Uterus (tissue), 4 donors: Measurements from ENCODE around the gene GPR158. TPM values are rescaled to one million over a fixed set of nuclear protein-coding genes. Genes with fewer than 3 reads are reported as not detected.

Experiments
- DNase-seq, 2 donors: peaks; one replicate each; pipeline ENCODE4 v3.0.0-alpha.2; 2019 to 2020
- H3K27ac ChIP-seq, 2 donors: fragments of 200-600 bp; sonication (generic); 1 replicate in 1 of 2; 2 replicates in 1 of 2; pipeline ENCODE4 v1.5.1; 2016 to 2018
- H3K27me3 ChIP-seq, 2 donors: fragments of 200-600 bp; sonication (generic); one replicate each; pipeline ENCODE4 v1.5.1; 2018 to 2019; ENCODE audit warnings: control low read depth in 1 of 2
- H3K36me3 ChIP-seq, 2 donors: fragments of 200-600 bp; sonication (generic); one replicate each; pipeline ENCODE4 v1.5.1; 2019; ENCODE audit warnings: control low read depth in 1 of 2
- H3K4me1 ChIP-seq, 2 donors: fragments of 200-600 bp; sonication (generic); one replicate each; pipeline ENCODE4 v1.5.1; 2018 to 2019; ENCODE audit warnings: control low read depth in 1 of 2
- H3K4me3 ChIP-seq, 2 donors: fragments of 200-600 bp; sonication (generic); 1 replicate in 1 of 2; 2 replicates in 1 of 2; pipeline ENCODE4 v1.5.1; 2018 to 2019; ENCODE audit warnings: mild to moderate bottlenecking in 1 of 2
- H3K9me3 ChIP-seq, 2 donors: fragments of 200-600 bp; sonication (generic); one replicate each; pipeline ENCODE4 v1.5.1; 2019; ENCODE audit warnings: control low read depth in 1 of 2
- CTCF ChIP-seq, 4 experiments: fragments of 200-600 bp in 2 of 4; fragments of 450-650 bp in 2 of 4; sonication (generic) in 2 of 4; IDR thresholded peaks; one replicate each; pipeline ENCODE4 v1.5.1; 2016 to 2019; ENCODE audit warnings: antibody characterized with exemption in 4 of 4, mild to moderate bottlenecking in 2 of 4, moderate library complexity in 1 of 4
- POLR2A ChIP-seq, 2 donors: fragments of 450-650 bp; IDR thresholded peaks; one replicate each; pipeline ENCODE4 v1.6.1; 2016; ENCODE audit warnings: antibody characterized with exemption in 2 of 2, mild to moderate bottlenecking in 1 of 2, moderate library complexity in 1 of 2
- intact Hi-C: fragments of 100-400 bp; cut with DNase I; formaldehyde crosslinking; loops from one replicate; pipeline ENCODE4 v1.15.1; 2023; ENCODE audit warnings: low total_unique reads
- small RNA-seq: library from RNA; depleted of rRNA; stranded (forward); fragments of <200 nt; gene quantifications from one replicate; pipeline ENCODE3, GENCODE V24; 2016
- total RNA-seq, 4 donors: library from RNA; depleted of rRNA in 3 of 4; stranded (reverse); fragments of >200 nt in 3 of 4; gene quantifications; one replicate each; pipeline versions ENCODE4 v1.1.0 to v1.2.4, GENCODE V29; 2014 to 2023
- donor health status: DM: yes; HTN: yes; CAD: no.

Gene GPR158
- total RNA-seq, 4 donors from 2014 or later = 0.07 TPM; not detected in 3

- intact Hi-C loops = no loop called here
- Histone ChIP-seq H3K27me3 (no peaks in the 10 kb centered on the region), H3K36me3 (no peaks in the 10 kb centered on the region), H3K9me3 (no peaks in the 10 kb centered on the region), H3K4me3 (no peak overlapping the region), H3K27ac (no peak overlapping the region), H3K4me1 (no peaks in the 10 kb centered on the region)
- TF ChIP-seq CTCF (IDR thresholded peaks at IDR 0.05) (no peak), POLR2A (IDR thresholded peaks at IDR 0.05) (no peak)
- DNase-seq = no peak
These were observed 466.8 kb downstream of the GPR158 start for GRCh38 chr10:25641595-25641994.

DNA sequence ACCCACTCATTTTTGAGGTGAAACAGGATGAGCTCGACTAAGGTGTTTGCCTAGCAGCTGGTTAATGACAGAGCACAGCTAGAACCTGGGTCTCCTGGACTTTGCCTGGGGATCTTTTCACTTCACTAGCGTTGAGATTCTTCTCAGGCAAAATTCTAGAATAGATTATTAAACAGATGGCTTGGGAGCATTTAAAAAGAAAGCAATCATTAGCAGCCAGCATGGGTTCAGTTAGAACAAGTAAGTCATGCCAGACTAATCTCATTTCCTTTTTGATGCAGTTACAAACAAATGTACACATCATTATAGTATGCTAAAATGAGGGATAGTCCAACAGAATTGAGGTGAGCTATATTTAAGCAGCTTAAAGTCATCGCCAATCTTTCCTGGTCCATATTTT, 467.9 kb downstream of the GPR158 start:
- no peak for DNase-seq
- Histone ChIP-seq H3K36me3 (no peaks in the 10 kb centered on the region), H3K27me3 (no peaks in the 10 kb centered on the region), H3K4me3 (no peak overlapping the region), H3K9me3 (no peaks in the 10 kb centered on the region), H3K4me1 (no peaks in the 10 kb centered on the region), H3K27ac (no peak overlapping the region)
- no peak for TF ChIP-seq POLR2A (IDR thresholded peaks at IDR 0.05)
- no peak for TF ChIP-seq CTCF (IDR thresholded peaks at IDR 0.05)
- intact Hi-C loops = no loop called here

- intact Hi-C loops = no loop called here
- H3K4me1 ChIP-seq = no peaks in the 10 kb centered on the region
- DNase-seq = no peak
- TF ChIP-seq CTCF (IDR thresholded peaks at IDR 0.05) (no peak), POLR2A (IDR thresholded peaks at IDR 0.05) (no peak)
- no peaks in the 10 kb centered on the region for H3K9me3 ChIP-seq
- no peak overlapping the region for H3K4me3 ChIP-seq
- no peak overlapping the region for H3K27ac ChIP-seq
- no peaks in the 10 kb centered on the region for H3K27me3 ChIP-seq
- H3K36me3 ChIP-seq = no peaks in the 10 kb centered on the region
These were observed 471.6 kb downstream of the GPR158 start for GRCh38 chr10:25646371-25646770.

DNA sequence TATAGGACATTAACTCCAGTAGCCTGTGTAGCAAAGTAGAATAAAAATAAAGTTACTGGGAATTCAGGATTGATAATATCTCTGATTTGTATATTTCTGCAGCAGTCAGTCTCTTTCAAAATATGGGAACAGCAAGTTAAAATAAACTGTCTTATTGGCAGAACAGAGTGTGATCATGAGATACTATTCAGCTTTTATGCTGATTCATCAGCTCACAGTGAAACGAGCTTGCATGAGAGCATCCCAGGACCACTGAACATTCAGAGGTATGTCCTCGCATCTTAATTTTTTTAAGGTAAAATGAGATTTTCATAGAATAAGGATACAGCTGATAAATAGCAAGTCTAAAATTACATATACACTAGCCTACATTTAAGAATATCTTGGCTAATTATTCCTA, 476.7 kb downstream of the GPR158 start:
- no peaks in the 10 kb centered on the region for H3K4me1 ChIP-seq
- H3K27ac ChIP-seq = no peak overlapping the region
- no peaks in the 10 kb centered on the region for H3K9me3 ChIP-seq
- H3K36me3 ChIP-seq = no peaks in the 10 kb centered on the region
- no peak overlapping the region for H3K4me3 ChIP-seq
- intact Hi-C loops = no loop called here
- no peak for TF ChIP-seq CTCF (IDR thresholded peaks at IDR 0.05)
- no peak for TF ChIP-seq POLR2A (IDR thresholded peaks at IDR 0.05)
- no peak for DNase-seq
- H3K27me3 ChIP-seq = no peaks in the 10 kb centered on the region

Small RNAs within 50 kb of the gene (small RNA-seq; reads per million reads assigned to genes)
- not detected for gene RN7SKP220

Other genes starting within 250 kb of the GPR158 start
- gene PRTFDC1, start 222.4 kb upstream of the GPR158 start, total RNA-seq = 10 to 100 TPM in 2 of 4 donors, 1 to 10 TPM in 2; 1.3 to 38.7 (median 20.3) TPM
- gene ENKUR, start 158.8 kb upstream of the GPR158 start, total RNA-seq = 1 to 10 TPM in 2 of 4 donors, under 1 TPM in 1, not detected in 1; 0.73 to 10.0 (median 2.3) TPM
- gene THNSL1, start 158.4 kb upstream of the GPR158 start, total RNA-seq = 10 to 100 TPM in 1 of 4 donors, 1 to 10 TPM in 3; 1.3 to 17.2 (median 5.1) TPM